GM10266 (cell line): ENCODE measurements around the gene BDKRB2.

ENCODE experiments used
- DNase-seq: peaks from one replicate; pipeline ENCODE4 v3.0.0; 2012; ENCODE audit errors: extremely low spot score
- CTCF ChIP-seq: IDR thresholded peaks from 2 replicates; pipeline ENCODE4 v1.5.1; 2012; ENCODE audit warnings: mild to moderate bottlenecking, low read depth; ENCODE audit not compliant: control insufficient read depth, insufficient read depth; ENCODE audit errors: missing control alignments

Gene BDKRB2

GRCh38 chr14:96252999-96253539 is 48.4 kb downstream of the BDKRB2 start:
- no peak for DNase-seq
- TF ChIP-seq CTCF = no peak

GRCh38 chr14:96254687-96255086 is 50.0 kb downstream of the BDKRB2 start:
- TF ChIP-seq CTCF = no peak

GRCh38 chr14:96255501-96256366 is 51.1 kb downstream of the BDKRB2 start, which contains the start of gene BDKRB1:
Gene BDKRB1, plus strand, starts transcription at chr14:96256210. Its CDS starts 7,473 bp downstream, at chr14:96263683.
- DNase-seq = no peak
- TF ChIP-seq CTCF = no peak

More at GRCh38 chr14:96254687-96255086, 50.0 kb downstream of the BDKRB2 start:
- no peak for DNase-seq

GRCh38 chr14:96256407-96256806 is 51.8 kb downstream of the BDKRB2 start:
- DNase-seq = no peak
- TF ChIP-seq CTCF = no peak

GRCh38 chr14:96257056-96257455 is 52.4 kb downstream of the BDKRB2 start:
- TF ChIP-seq CTCF = no peak
- DNase-seq = no peak

DNA sequence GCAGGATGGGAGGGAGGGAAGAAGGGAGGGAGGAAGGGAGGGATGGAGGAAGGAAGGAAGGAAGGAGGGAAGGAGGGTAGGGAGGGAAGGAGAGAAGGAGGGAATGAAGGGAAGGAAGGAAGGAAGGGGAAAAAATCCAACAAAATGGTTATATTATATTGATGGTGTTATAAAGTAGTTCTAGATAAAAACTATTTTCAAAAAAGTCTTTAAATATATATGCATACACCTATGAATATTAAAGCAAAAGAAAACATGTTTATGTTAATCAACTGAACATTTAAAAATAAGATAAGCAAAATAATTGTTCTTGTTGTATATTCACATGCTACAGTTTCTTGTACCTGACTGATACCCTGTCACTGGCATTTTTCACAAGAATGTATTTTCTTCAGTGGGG is 53.3 kb downstream of the BDKRB2 start:
- no peak for DNase-seq
- no peak for TF ChIP-seq CTCF

- no peak for TF ChIP-seq CTCF
- no peak for DNase-seq
Measured at GRCh38 chr14:96260341-96260821, 55.7 kb downstream of the BDKRB2 start.
